GM10847 (cell line): ENCODE data around the gene PGAP3.

Experiments
- POLR2A ChIP-seq: IDR thresholded peaks from 2 replicates; pipeline ENCODE4 v1.6.1; 2011; ENCODE audit not compliant: insufficient read length; ENCODE audit errors: extremely low read depth

PGAP3 gene

GRCh38 chr17:39671651-39672521 is 16.0 kb downstream of the PGAP3 start:
- no peak for TF ChIP-seq POLR2A

- TF ChIP-seq POLR2A = no peak
These were observed 17.1 kb downstream of the PGAP3 start for GRCh38 chr17:39670746-39671145.

GRCh38 chr17:39669897-39670735 is 17.7 kb downstream of the PGAP3 start:
- TF ChIP-seq POLR2A = no peak

GRCh38 chr17:39667945-39668924 is 19.6 kb downstream of the PGAP3 start, which contains the start of gene PNMT:
PNMT (plus strand) TSS chr17:39668453; CDS start chr17:39668476, 23 bp downstream.
- no peak for TF ChIP-seq POLR2A

- TF ChIP-seq POLR2A = no peak
These were observed 20.5 kb downstream of the PGAP3 start for GRCh38 chr17:39667262-39667944.

GRCh38 chr17:39666601-39667261 is 21.1 kb downstream of the PGAP3 start:
- TF ChIP-seq POLR2A = no peak

- TF ChIP-seq POLR2A = no peak
These were observed 21.6 kb downstream of the PGAP3 start for GRCh38 chr17:39666231-39666600.

- no peak for TF ChIP-seq POLR2A
These were observed 22.1 kb downstream of the PGAP3 start for GRCh38 chr17:39665642-39666224.

- TF ChIP-seq POLR2A = no peak
These were observed 23.0 kb downstream of the PGAP3 start, which contains the start of gene TCAP for GRCh38 chr17:39664581-39665561. TCAP (plus strand) TSS chr17:39665349; CDS start chr17:39665360, 11 bp downstream.

GRCh38 chr17:39663688-39664580 is 23.9 kb downstream of the PGAP3 start:
- no peak for TF ChIP-seq POLR2A

GRCh38 chr17:39663340-39663687 is 24.5 kb downstream of the PGAP3 start:
- no peak for TF ChIP-seq POLR2A
